Retinal pigment epithelial cell (primary cell): ENCODE results near the gene PTMS.

ENCODE experiments used
- DNase-seq: peaks from one replicate; pipeline ENCODE4 v3.0.0-alpha.2; 2010; ENCODE audit warnings: low read depth
- H3K4me3 ChIP-seq: 2 replicates; pipeline ENCODE4 v1.5.1; 2011; ENCODE audit warnings: mild to moderate bottlenecking, low read length, control low read depth, moderate library complexity
- CTCF ChIP-seq: conservative IDR thresholded peaks from 2 replicates; pipeline ENCODE4 v1.5.1; 2011; ENCODE audit warnings: low read depth, low read length, control low read depth, inconsistent platforms

Gene PTMS

DNA sequence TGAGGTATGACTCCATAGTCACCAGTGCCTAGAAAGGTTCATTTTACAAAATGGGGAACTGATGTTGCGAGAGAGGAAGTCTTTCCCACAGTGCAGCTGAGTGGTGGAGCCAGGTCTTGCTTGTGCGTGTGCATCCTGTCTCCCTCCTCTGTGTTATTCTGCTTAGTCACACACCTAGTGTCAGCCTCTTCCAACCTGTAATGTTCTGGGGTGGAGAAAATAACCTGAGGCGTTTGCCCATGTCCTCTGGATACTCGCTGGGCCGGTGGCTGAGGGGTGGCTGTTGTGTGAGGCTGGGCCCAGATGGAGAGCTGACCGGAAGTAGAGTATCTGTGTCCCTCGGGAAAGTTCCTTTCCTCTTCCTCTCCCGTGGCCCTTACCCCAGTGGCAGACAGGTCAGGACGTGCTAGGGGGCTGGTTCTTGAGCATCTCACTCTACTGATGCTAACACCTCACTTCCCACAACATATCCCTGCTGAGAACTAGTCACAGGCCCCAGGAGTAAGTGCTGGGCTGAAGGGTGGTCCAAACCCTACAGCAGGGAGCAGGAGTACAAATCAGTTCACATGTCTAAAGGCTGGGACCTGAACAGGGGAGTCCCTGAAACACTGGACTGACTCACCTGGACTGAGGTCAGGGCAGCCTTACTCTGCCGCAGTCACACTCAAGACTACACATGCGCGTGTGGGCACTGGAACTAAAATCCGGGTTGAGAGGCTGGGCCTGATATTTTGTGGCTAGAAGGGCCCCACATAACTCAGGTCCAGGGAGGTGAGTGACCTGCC is 20.2 kb upstream of the PTMS start:
- TF ChIP-seq CTCF: no peak
- no peak overlapping the region for H3K4me3 ChIP-seq
- DNase-seq: no peak

DNA sequence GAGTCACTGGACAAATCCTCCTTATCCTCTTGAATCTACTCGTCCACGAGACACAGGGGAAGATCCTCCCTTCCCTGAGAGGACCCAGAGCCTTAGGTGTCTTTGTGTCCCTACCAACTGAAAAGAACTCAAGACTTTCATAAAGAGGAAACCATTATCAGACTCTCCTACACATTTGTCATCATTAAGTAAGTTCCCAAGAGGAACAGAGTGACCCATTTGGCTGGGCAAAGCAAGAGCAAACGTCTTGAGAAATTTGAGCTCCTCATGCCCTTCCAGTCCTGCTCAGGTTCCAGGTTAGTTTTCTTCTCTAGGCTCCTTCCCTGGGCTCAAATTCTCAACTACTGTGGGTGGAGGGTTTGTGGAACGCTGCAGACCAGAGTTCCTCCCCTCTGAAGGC is 18.9 kb upstream of the PTMS start:
- TF ChIP-seq CTCF: no peak
- H3K4me3 ChIP-seq: no peak overlapping the region
- no peak for DNase-seq

- H3K4me3 ChIP-seq: no peak overlapping the region
- DNase-seq: no peak
- no peak for TF ChIP-seq CTCF
Measured at GRCh38 chr12:6748761-6749160, 17.4 kb upstream of the PTMS start.

DNA sequence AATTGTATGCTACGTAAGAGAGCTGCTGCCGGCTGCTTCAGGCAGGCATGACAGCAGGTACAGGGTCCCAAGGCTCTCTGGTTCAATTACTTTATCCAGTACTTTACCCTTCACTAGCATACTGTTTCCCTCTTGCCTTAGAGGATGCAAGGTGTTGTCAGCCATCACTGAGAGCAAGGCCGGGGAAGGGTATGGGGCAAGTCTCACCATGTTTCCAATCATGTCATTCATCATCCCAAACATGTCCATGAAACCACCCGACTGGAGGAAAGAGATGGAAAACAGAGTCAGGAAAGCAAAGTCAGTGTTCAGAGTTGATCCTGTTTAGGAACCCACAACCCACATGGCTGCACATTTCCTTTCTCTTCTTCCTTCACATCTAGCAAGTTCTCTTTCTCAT is 15.7 kb upstream of the PTMS start:
- TF ChIP-seq CTCF: no peak
- no peak for DNase-seq
- no peak overlapping the region for H3K4me3 ChIP-seq

DNA sequence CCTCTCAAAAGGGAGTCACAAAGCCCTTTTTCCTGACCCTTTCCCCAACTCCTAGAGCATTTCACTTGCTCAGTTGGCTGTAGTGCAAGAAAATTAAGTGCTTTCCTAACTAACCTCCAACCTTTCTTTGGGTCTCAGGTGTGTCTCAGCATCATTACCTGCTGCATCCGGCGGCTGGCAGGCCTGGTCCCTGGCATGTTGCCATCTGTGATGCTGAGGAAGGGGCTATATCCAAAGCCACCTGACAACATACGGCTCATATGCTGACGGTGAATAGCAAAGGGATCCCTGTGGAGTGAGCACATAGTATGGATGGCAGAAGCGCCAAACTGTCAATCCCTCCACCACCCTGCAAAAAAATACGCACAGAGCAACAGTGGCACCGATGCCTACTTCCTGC is 14.4 kb upstream of the PTMS start:
- TF ChIP-seq CTCF: no peak
- no peak for DNase-seq
- peak overlapping the region; percentile 88 for H3K4me3 ChIP-seq

DNA sequence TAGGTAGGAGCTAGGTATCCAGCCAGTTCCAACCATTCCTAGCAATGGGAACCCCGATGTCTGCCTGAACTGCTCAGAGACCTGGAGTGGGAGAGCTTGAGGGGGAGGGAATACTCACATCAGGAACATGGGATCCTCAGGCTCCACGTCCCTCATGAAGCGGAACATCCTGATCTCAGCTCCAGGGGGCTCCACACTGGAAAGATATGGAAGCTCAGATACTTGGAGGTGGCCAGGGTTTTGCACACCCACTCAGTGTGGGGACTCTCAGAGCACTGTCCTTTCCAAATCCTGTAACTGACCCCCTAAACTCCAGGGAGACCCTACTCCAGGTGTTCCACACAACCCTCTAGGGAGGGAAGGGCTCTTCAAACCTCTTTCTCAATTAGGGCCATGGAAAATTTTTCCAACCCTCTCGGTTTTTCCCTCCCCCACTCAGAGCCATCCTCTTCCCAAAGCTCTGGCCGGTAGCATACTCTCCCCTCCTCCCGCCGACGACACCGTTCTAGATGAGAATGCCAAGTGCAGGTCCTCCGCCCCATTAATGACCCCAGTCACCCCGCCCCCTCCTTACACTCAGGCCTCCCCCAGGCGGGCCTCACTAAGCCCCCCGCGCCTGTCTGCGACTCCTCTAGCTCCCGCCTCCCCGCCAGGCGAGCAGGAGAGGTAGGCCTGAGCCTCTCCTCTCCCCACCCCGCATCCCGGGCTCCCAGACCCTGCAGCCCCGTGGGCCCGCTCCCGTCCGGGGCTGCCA is 13.8 kb upstream of the PTMS start:
- peak overlapping the region; percentile 88 for H3K4me3 ChIP-seq
- TF ChIP-seq CTCF: peak; percentile 53
- no peak for DNase-seq
